Heart left ventricle (tissue), 16 donors: Measurements from ENCODE around the gene HIVEP1. TPM values are rescaled to one million over a fixed set of nuclear protein-coding genes. Genes with fewer than 3 reads are reported as not detected.

Source experiments
- ATAC-seq, 4 donors: fragments of 200-7000 bp; cut with Tn5 transposase; one replicate each; pipeline ENCODE4 v1.9.1; 2020 to 2022; ENCODE audit warnings: moderate library complexity in 4 of 4, mild to moderate bottlenecking in 3 of 4, moderate number of reproducible peaks in 1 of 4
- DNase-seq, 5 donors: peaks; one replicate each; pipeline ENCODE4 v3.0.0-alpha.2; 2020
- H3K27ac ChIP-seq, 12 donors: fragments of 200-600 bp; sonication (generic) in 4 of 12; one replicate each; pipeline versions ENCODE4 v1.5.0 to v1.8.0; 2016 to 2022; ENCODE audit warnings: mild to moderate bottlenecking in 2 of 12
- H3K27me3 ChIP-seq, 9 donors: fragments of 200-600 bp; sonication (generic) in 2 of 9; one replicate each; pipeline versions ENCODE4 v1.5.1 to v1.8.0; 2016 to 2022; ENCODE audit warnings: mild to moderate bottlenecking in 3 of 9
- H3K36me3 ChIP-seq, 9 donors: fragments of 200-600 bp; sonication (generic) in 2 of 9; one replicate each; pipeline versions ENCODE4 v1.5.0 to v1.8.0; 2018 to 2022; ENCODE audit warnings: mild to moderate bottlenecking in 2 of 9
- H3K4me1 ChIP-seq, 12 donors: fragments of 200-600 bp; sonication (generic) in 4 of 12; one replicate each; pipeline versions ENCODE4 v1.5.0 to v1.8.0; 2016 to 2022; ENCODE audit warnings: mild to moderate bottlenecking in 3 of 12
- H3K4me3 ChIP-seq, 12 donors: fragments of 200-600 bp; sonication (generic) in 4 of 12; one replicate each; pipeline versions ENCODE4 v1.5.0 to v1.8.0; 2017 to 2022; ENCODE audit warnings: mild to moderate bottlenecking in 9 of 12, moderate library complexity in 4 of 12
- H3K9me3 ChIP-seq, 12 donors: fragments of 200-600 bp; sonication (generic) in 4 of 12; one replicate each; pipeline versions ENCODE4 v1.5.0 to v1.8.0; 2016 to 2022; ENCODE audit warnings: mild to moderate bottlenecking in 1 of 12
- CTCF ChIP-seq, 12 donors: fragments of 200-600 bp; sonication (generic) in 4 of 12; IDR thresholded peaks; one replicate each; pipeline versions ENCODE4 v1.5.0 to v1.8.0; 2018 to 2022; ENCODE audit warnings: antibody characterized with exemption in 12 of 12, mild to moderate bottlenecking in 5 of 12
- POLR2A ChIP-seq, 2 donors: fragments of 450-650 bp; IDR thresholded peaks; one replicate each; pipeline ENCODE4 v1.6.1; 2017; ENCODE audit warnings: antibody characterized with exemption in 2 of 2, mild to moderate bottlenecking in 2 of 2, moderate library complexity in 2 of 2
- WGBS, 4 donors: extraction: QIAGEN DNeasy Blood & Tissue Kit in 2 of 4; methylation state at CpG; one replicate each; pipeline versions ENCODE4 v1.1.5 to v1.1.7; 2013 to 2018; 5-methylcytosine and 5-hydroxymethylcytosine counted together
- intact Hi-C, 10 donors: fragments of 100-400 bp; cut with DNase I; formaldehyde crosslinking; loops; one replicate each; pipeline versions ENCODE4 v1.11.1 to v1.14.2; 2022
- polyA plus RNA-seq, 2 donors: library from polyadenylated mRNA; stranded (reverse); fragments of 200-250 nt; gene quantifications; one replicate each; pipeline ENCODE4 v1.2.3, GENCODE V29; 2013
- total RNA-seq, 9 donors: library from RNA; depleted of rRNA in 2 of 9; stranded (reverse); fragments of >200 nt in 2 of 9; fragmentation: NEBNext Ultra II Directional in 3 of 9; extraction: Animal tissue kit (Norgen Biotek cat#: 25700) in 3 of 9; gene quantifications; one replicate each; pipeline versions ENCODE4 v1.1.0 to v1.2.4, GENCODE V29; 2016 to 2023
- donor health status: ischemic (EF 13 %, LVEDD 7.1; RV severe dilation, severe dysfunction).
- donor health status: healthy with polysubstance abuse.
- donor health status: DM: no; HTN: yes; CAD: no.
- donor health status: DM: no; HTN: no; CAD: no.
- donor health status: ischemic (EF 25% LVEDD 6.9; RV normal size, moderate dysfunction).
- donor health status: ischemic (EF 25% LVEDD 5.7; RV mildly dilated, moderate dysfunction).
- donor health status: healthy.
- donor health status: DM: yes; HTN: yes; CAD: no.
- donor health status: ischemic (EF 35%, LVEDD 5.7; RV mildly dilated, moderate dysfunction).
- donor health status: nonischemic (EF 11% LVEDD 7.7; RV severe dilation, severe dysfunction).
- donor health status: DM: yes; HTN: yes; CAD: no.
- donor health status: PGD.
- donor health status: ischemic (EF 29% LVEDD 5.4; RV normal size, mild dysfunction).
- donor health status: nonischemic (EF 23%, LVEDD 6.1; RV moderate dilation, normal function).

The HIVEP1 gene
- total and polyA plus RNA-seq, 11 donors = 3.5 to 22.8 (median 12.5) TPM

- H3K27me3 ChIP-seq = no peaks in the 10 kb centered on the region
- H3K4me3 ChIP-seq = no peak overlapping the region
- TF ChIP-seq CTCF (IDR thresholded peaks at IDR 0.05) (no peak), POLR2A (IDR thresholded peaks at IDR 0.05) (no peak)
- H3K4me1 ChIP-seq = peaks cover 0 to 23% (median 8%) of the 10 kb centered on the region in 12 donors
- H3K9me3 ChIP-seq = no peaks in the 10 kb centered on the region
- no peaks in the 10 kb centered on the region for H3K36me3 ChIP-seq
- DNase-seq (no peak), ATAC-seq (no peak)
- H3K27ac ChIP-seq = no peak overlapping the region
- intact Hi-C loops = no loop called here
- 50 to 90% (median 86%) methylated on average over 2 of the region's 2 CpGs for WGBS, 4 donors
Observed at GRCh38 chr6:11971154-11971553, 41.0 kb upstream of the HIVEP1 start.

GRCh38 chr6:11972270-11972669 is 39.8 kb upstream of the HIVEP1 start:
- Histone ChIP-seq H3K9me3 (no peaks in the 10 kb centered on the region), H3K27me3 (no peaks in the 10 kb centered on the region), H3K4me1 (peaks cover 0 to 26% (median 8%) of the 10 kb centered on the region in 12 donors), H3K27ac (no peak overlapping the region), H3K4me3 (no peak overlapping the region), H3K36me3 (no peaks in the 10 kb centered on the region)
- DNase-seq (no peak), ATAC-seq (no peak)
- 89 to 97% (median 90%) methylated on average over 8 of the region's 8 CpGs for WGBS, 4 donors
- intact Hi-C loops = no loop called here
- TF ChIP-seq CTCF (IDR thresholded peaks at IDR 0.05) (no peak), POLR2A (IDR thresholded peaks at IDR 0.05) (no peak)

GRCh38 chr6:11972806-11973205 is 39.3 kb upstream of the HIVEP1 start:
- ATAC-seq (no peak), DNase-seq (no peak)
- H3K27me3 ChIP-seq = no peaks in the 10 kb centered on the region
- intact Hi-C loops = no loop called here
- no peak overlapping the region for H3K27ac ChIP-seq
- H3K36me3 ChIP-seq = no peaks in the 10 kb centered on the region
- no peak for TF ChIP-seq CTCF (IDR thresholded peaks at IDR 0.05)
- no peak for TF ChIP-seq POLR2A (IDR thresholded peaks at IDR 0.05)
- no peaks in the 10 kb centered on the region for H3K9me3 ChIP-seq
- 81 to 89% (median 86%) methylated on average over 5 of the region's 5 CpGs for WGBS, 4 donors
- no peak overlapping the region for H3K4me3 ChIP-seq
- peaks cover 0 to 26% (median 8%) of the 10 kb centered on the region in 12 donors for H3K4me1 ChIP-seq

GRCh38 chr6:11973238-11973637 is 38.9 kb upstream of the HIVEP1 start:
- DNase-seq = no peak
- WGBS, 4 donors = 93 to 100% (median 96%) methylated on average over 2 of the region's 2 CpGs
- intact Hi-C loops = no loop called here

More at GRCh38 chr6:11973238-11973637, 38.9 kb upstream of the HIVEP1 start:
- H3K9me3 ChIP-seq = no peaks in the 10 kb centered on the region
- H3K4me1 ChIP-seq = peaks cover 0 to 23% (median 7%) of the 10 kb centered on the region in 12 donors
- no peaks in the 10 kb centered on the region for H3K27me3 ChIP-seq
- no peak overlapping the region for H3K27ac ChIP-seq
- TF ChIP-seq CTCF (IDR thresholded peaks at IDR 0.05) = no peak
- no peak for TF ChIP-seq POLR2A (IDR thresholded peaks at IDR 0.05)
- no peak overlapping the region for H3K4me3 ChIP-seq
- no peak for ATAC-seq
- no peaks in the 10 kb centered on the region for H3K36me3 ChIP-seq
